GM19395 (cell line): Measurements from ENCODE around the gene PLK3.
"Not testable (repeated sequence)": the region's sequence is repeated elsewhere in the genome, so short reads cannot be mapped to it uniquely, and the experiment has no call there.

ENCODE experiments used
- ATAC-seq: cut with Tn5 transposase; IDR thresholded peaks from one replicate; pipeline ENCODE4 v1.9.1; 2021; ENCODE audit warnings: mild to moderate bottlenecking, moderate library complexity; ENCODE audit not compliant: unreplicated experiment

PLK3 gene

DNA sequence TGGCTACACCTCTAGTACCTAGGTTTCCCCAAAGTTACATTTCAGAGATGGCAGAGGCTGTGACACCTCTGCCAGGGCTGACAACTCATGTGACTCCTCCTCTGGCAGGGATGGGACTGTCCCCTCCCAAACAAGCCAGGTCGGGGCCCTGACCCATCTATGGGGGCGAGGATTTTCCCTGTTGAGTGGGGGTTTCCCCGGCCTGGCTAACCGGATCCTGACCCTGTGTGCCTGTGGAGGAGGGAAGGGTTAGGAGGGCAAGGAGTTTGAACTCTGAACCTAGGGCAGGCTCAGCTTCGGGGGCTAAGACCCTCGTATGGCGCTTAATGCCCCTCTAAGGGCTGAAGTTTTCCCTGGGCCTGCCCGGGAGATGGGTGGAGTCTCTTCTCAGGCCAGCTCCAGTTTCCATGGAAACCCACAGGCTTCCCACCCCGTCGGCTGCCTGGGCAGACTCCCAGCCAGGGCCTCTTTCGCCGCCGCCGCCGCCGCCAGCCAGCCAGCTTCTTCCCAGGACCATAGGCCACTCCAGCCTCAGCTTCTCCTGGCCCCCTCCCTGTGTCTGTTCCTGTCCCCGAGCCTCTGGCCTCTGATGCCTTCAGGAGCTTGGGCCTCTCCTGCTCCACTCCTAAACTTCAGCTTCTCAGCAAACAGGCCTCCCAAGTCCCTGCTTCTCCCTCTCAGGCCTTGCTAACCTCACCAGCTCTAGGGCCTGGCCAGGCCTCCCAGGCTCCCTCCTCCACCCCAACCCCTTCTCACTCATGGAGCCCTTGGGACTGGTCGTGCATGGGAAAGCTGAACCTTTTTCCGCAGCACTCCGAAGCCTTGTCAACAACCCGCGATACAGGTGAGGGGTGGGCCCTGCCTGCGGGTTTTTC, 8.1 kb downstream of the PLK3 start, which contains the start of gene BTBD19:
BTBD19 (plus strand) TSS at position 461 of the 875 bp plus-strand sequence; CDS start at position 759, 298 bp downstream.
- peak; percentile 33 for ATAC-seq

GRCh38 chr1:44808938-44809917, 9.1 kb downstream of the PLK3 start:
- ATAC-seq: peak; percentile 63

DNA sequence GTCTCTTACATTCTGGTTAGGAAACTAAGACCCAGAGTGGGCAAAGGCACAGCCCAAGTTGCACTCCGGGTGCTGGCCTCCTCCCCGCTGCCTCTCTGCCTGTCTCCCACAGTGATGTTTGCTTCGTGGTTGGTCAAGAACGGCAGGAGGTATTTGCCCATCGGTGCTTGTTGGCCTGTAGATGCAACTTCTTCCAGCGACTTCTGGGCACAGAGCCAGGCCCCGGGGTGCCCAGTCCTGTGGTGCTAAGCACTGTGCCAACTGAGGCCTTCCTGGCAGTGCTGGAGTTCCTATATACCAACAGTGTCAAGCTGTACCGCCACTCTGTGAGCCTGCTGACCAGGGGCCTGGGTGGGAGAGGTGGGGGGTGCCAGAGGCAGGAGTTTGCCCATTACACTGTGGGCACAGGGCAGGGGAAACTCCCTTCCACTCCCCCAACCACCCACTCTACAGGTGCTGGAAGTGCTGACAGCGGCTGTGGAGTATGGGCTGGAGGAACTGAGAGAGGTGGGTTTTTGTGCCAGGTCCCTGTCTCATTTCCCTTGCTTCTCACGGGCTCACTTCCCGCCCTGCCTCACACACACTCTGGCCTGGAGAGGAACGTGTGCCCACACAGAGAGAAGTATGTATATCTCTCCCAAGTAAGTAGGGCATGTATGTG, 10.1 kb downstream of the PLK3 start:
- no peak for ATAC-seq

GRCh38 chr1:44810762-44811105, 10.6 kb downstream of the PLK3 start:
- ATAC-seq: not testable (repeated sequence)

GRCh38 chr1:44811234-44811633, 11.1 kb downstream of the PLK3 start:
- ATAC-seq: no peak

DNA sequence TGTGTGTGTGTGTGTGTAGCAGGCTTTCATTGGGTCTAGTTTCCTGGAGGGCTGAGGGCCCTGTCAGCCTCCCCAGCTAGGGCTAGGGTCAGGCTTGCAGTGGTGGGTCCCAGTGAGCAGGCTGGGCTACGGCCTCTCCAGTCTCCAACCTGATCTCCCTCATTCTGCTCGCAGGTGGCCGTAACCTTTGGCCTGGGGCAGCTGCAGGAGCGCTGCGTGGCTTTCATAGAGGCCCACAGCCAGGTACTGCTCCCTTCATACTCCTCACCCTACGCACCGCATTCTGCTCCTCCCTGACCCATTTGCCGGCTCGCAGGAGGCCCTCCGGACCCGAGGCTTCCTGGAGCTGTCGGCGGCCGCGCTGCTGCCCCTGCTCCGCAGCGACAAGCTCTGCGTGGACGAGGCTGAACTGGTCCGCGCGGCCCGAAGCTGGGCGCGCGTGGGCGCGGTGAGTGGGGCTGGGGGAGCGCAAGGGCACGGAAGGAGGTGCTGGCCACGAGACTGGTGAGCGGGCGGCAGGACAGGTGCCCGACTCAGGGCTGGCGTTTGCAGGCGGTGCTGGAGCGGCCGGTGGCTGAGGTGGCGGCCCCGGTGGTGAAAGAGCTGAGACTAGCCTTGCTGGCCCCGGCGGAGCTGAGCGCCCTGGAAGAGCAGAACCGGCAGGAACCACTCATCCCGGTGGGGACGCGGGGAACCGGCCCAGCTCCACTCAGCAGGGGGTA, 12.8 kb downstream of the PLK3 start:
- ATAC-seq: no peak

GRCh38 chr1:44815926-44816325, 15.7 kb downstream of the PLK3 start:
- not testable (repeated sequence) for ATAC-seq

- no peak for ATAC-seq
Observed at GRCh38 chr1:44817307-44817706, 17.1 kb downstream of the PLK3 start.

DNA sequence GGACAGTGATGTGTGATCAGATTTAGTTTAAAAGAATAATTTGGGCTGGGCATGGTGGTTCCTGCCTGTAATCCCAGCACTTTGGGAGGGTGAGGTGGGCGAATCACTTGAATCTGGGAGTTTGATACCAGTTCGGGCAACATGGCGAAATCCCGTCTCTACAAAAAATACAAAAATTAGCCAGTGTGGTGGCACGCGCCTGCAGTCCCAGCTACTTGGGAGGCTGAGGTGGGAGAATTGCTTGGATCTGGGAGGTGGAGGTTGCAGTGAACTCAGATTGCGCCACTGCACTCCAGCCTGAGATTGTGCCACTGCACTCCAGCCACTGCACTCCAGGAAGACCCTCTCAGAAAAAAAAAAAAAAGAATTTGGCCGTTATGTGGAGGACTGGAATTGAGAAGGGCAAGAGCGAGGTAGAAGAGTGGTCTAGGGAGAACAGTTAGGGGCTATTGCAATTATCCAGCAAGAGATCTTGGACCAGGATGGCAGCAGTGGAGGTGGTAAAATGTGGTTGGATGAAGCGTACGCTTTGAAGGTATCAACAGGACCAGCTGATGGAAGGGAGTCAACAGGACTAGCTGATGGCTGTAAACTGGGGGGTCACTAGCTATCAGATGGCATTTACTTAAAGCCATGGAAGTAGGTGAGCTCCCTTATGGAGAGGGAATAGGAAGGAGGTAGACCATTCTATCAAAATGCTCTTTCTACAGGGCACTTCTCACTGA, 17.8 kb downstream of the PLK3 start:
- ATAC-seq: no peak

DNA sequence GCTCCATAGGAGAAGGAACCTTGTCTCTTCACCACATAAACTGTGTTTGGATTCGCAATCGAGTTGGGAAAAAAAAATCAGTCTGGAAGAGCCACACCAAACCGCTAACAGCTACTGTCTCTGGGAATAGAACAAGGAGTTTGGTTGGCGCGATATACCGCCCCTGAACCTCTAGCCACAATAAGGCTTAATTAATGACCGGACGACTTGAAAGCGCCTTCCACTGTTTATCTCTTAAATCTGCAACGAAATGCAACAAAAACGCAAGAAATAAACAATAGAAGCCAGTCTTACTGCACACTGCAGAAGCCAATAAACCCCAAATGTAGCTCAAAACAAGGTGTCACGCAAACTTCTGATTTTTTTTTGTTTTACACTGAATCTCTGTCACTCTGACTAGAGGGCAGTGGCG, 19.0 kb downstream of the PLK3 start:
- no peak for ATAC-seq

GRCh38 chr1:44819608-44820327, 19.6 kb downstream of the PLK3 start:
- peak; percentile 92 for ATAC-seq

GRCh38 chr1:44820328-44821239, 20.4 kb downstream of the PLK3 start:
- peak; percentile 20 for ATAC-seq

DNA sequence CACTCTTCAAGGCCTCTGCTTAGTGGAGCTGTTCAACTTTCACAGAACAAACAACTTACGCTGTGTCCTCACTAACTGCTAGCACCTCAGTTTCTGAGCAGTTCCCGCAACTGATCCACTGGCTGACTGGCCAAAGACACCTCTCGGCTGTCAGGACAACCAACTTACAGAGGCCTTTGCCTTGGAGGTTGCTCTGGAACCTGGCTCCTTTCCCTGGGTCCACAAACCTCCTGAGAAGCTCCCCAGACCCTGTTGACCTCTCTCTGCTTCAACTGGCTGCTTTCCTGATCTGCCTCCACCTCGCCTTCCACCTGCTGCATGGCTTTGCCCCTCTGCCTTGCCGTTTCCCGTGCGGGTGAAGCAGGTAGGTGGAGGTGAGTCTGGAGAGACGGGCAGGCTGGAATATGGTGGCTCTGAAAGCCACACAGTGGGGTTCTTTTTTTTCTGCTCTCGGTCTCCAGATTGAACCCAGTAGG, 21.1 kb downstream of the PLK3 start:
- ATAC-seq: no peak

DNA sequence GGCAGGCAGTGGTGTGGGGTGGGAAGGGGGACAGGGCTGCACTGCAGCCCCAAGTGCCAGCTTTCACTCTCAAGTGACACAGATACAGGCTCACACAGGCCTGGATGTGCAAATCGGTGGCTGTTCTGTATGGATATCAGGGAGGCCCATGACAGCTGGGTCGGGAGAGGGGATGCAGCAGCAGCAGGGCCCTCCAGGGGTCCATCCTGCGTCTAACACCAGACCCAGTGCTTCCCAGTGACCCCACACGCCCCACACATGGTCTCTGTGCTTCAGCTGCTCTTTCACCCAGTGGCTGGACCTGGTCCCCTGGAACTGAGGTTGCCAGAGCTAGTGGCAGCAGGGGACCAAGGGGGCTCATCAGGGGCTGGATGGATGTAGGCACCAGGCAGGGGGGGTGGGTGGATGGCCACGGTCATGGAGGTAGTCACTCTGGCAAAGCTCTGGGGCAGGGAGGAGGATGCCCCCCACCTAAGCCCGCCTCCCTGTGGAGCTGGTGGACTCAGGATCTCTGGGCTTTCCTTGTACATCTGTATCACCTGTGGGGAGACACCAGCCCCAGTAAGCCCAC, 22.0 kb downstream of the PLK3 start:
- no peak for ATAC-seq

DNA sequence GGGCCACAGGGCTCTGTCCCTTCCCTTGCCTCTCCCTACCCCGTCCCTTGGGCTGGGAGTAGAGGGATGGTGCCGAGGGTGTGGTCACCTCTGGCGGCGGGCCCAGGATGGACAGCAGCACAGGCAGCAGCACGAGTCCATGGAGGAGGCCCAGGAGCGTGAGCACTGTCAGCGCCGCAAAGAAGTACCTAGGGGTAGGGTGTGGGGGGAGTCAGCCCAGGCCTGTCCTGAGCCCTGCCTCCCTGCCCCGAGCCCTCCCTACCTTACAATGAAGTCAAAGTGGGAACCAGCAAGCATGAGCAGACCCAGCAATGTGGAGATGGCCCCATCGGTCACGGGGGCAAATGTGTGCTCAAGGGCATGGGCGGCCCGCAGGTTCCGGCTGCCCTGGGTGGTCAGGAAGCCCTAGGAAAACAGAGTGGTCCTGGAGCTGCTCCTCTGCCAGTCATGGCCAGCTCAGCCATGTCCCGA, 22.8 kb downstream of the PLK3 start:
- ATAC-seq: no peak

- not testable (repeated sequence) for ATAC-seq
Observed at GRCh38 chr1:44824392-44824791, 24.2 kb downstream of the PLK3 start.
